NCI-H2029 treated with DMSO at 0.1 percent for 48 hours (cell line): Measurements from ENCODE around the gene AP2M1.

Source experiments
- DNase-seq: peaks from one replicate; lab custom pipeline; 2025; lab: John Stamatoyannopoulos, UW

Gene AP2M1

DNA sequence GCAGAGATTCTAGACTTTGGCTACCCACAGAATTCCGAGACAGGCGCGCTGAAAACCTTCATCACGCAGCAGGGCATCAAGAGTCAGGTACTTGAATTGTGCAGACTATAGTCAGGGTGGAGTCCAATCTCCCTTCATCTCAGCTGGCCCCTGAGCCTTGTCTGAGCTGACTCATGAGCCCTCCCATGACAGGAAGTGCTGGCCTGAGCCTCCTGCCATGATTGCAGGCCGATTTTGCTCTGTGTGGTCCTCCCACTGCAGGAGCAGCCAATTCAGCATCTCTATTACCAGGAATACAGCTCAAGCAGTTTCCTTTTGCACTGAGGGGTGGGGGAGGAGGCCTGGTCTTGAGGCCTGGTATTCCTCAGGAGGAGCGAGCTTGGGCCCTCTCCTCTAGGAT lies 5.5 kb downstream of the AP2M1 start:
- no peak for DNase-seq

DNA sequence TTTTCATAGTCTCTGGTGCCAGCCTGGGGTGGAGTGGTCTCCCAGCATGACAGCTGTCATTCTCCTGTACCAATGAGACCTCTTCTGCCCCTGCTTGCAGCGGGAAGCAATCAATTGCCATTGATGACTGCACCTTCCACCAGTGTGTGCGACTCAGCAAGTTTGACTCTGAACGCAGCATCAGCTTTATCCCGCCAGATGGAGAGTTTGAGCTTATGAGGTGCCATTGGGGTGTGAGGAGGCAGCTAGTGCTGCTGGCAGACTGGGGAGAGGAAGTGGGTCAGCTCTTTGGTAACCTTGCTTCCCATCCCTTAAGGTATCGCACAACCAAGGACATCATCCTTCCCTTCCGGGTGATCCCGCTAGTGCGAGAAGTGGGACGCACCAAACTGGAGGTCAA lies 6.9 kb downstream of the AP2M1 start:
- no peak for DNase-seq

GRCh38 chr3:184183679-184184078 lies 9.0 kb downstream of the AP2M1 start:
- no peak for DNase-seq

DNA sequence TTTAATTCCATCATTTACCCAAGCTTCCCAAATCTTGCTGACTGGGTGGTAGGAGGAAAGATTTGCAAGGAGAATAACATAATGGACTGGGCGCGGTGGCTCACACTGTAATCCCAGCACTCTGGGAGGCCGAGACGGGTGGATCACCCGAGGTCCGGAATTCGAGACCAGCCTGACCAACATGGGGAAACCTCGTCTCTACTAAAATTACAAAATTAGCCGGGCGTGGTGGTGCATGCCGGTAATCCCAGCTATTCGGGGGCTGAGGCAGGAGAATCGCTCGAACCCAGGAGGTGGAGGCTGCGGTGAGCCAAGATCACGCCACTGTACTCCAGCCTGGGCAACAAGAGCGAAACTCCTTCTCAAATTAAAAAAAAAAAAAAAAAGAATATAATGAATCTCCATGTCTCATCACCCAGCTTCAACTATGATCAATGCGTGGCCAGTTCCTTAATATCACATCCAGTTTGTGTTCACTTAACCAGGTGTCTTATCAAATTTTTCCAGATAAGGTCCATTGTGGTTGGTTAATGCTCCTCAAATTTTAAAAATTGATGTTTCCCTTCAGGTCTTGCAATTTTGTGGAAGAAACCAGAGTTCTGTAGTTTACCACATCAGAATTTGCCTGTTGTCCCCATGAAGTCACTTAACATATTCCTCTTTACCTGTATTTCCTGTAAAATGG lies 10.0 kb downstream of the AP2M1 start:
- no peak for DNase-seq

DNA sequence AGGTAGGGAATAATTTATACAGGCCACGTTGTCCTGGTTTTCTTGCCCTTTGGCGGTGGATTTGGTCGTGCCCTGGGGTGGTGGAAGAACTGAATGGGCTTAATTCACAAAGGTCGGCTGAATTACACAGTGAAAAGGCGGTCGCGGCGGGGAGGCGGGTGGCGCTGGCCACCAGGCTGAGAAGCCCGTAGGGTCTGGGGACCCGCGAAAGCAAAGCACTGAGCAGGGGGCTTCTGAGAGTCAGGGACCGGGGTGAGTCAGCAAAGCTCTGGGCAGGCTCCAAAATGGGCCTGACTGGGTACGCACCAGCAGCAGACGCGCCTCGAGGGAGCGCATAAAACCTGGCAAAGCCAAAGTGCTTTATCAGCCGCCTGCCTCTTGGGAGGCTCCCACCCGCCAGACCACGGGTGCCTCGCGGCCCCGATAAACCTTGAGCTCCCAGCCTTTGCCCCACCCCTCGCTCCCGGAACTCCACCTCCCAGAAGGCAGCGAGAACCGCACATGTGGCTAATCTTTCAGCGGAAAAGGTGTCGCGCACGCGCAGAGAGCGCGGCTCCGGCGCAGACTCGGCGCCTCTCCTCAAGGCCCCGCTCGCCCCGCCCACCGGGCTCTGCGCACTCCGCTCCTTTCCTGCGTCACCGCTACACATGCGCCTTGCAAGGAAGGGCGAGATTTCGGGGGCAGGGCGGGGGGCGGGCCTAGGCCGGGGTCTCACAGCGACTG lies 11.0 kb downstream of the AP2M1 start:
- DNase-seq, result peak; percentile 89

- no peak for DNase-seq
Measured at GRCh38 chr3:184186184-184186901, 11.7 kb downstream of the AP2M1 start, which contains the start of gene ABCF3. TSS of gene ABCF3 (plus strand) at chr3:184186199. CDS start at chr3:184186208, 9 bp downstream.

DNA sequence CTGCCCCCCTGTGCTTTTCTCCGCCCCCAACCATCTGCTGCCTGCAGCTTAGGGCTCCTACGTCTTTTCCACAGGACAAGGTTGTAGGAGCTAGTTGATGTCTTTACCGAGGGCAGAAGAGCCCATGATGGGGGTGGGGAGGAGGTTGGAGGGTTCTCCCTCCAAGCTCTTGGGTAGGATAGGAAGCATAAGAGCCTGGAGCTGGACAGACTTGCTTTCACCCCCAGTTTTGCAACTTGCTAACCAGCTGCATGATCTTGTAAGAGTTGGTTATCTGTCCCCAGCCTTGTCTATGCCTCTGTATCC lies 12.2 kb downstream of the AP2M1 start:
- no peak for DNase-seq

- no peak for DNase-seq
Measured at GRCh38 chr3:184188080-184188479, 13.4 kb downstream of the AP2M1 start.

- no peak for DNase-seq
Measured at GRCh38 chr3:184189421-184189820, 14.8 kb downstream of the AP2M1 start.

DNA sequence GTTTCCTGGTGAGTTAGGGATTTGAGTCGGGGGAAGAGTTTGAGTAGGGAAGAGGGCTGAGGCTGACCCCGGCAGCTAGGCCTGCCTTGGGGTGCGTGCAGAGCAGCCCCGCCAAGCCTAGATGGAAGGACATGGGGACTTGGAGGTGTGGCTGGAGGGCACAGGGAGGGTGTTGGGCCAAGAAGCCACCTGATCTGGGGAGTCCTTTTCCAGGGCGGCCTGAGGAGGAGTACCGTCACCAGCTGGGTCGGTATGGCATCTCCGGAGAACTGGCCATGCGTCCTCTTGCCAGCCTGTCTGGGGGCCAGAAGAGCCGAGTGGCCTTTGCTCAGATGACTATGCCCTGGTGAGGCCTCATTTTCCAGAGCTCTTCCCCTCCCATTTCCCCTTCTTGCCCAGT lies 18.2 kb downstream of the AP2M1 start:
- no peak for DNase-seq

DNA sequence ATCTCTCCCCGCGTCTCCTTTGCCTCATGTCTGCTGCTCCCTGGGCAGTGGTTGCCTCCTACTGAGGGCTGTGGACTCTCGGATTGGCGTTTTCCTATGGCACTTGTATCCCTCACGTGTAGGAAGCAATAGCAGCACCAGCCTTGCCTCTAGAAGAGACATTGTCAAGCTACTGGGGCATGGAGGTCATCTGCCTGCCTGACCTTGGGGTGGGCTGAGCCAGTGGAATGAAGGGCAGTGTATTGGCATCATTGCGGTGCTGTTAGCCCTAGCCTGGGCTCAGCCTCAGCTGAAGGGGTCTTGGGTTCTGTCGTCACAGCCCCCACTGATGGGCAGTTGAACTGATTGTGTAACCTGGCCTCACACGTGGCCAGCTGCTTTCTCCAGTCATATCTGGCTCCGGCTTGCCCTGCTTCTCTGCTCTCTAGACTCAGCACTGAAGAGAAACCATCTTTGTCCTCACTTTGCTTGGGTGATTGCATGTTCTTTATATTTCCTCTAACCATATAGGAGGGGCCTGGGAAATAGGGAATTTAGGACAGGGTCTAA lies 19.4 kb downstream of the AP2M1 start:
- DNase-seq, result no peak

- no peak for DNase-seq
Measured at GRCh38 chr3:184196536-184196935, 21.9 kb downstream of the AP2M1 start.

- no peak for DNase-seq
Measured at GRCh38 chr3:184198509-184198908, 23.9 kb downstream of the AP2M1 start.

- DNase-seq, result no peak
Measured at GRCh38 chr3:184200825-184201224, 26.2 kb downstream of the AP2M1 start.

GRCh38 chr3:184203526-184203925 lies 28.9 kb downstream of the AP2M1 start:
- no peak for DNase-seq

- DNase-seq, result no peak
Measured at GRCh38 chr3:184209146-184209923, 34.7 kb downstream of the AP2M1 start.

- no peak for DNase-seq
Measured at GRCh38 chr3:184211297-184211696, 36.6 kb downstream of the AP2M1 start.

DNA sequence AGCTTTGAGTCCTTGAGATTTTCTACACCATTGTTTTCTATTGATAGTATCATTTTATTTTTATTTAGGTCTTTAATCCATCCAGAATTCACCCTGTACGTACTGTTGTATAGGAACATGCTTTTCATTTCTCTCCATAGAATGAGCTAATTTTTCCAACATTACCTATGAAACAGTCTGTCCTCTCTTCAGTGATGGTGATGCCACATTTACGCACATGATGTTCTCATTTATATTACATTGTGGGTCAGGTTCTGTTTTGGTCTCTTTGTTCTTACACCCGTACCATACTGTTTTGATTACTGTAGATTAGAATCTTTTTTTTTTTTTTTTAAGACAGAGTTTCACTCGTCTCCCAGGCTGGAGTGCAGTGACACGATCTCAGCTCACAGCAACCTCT lies 37.1 kb downstream of the AP2M1 start:
- DNase-seq, result no peak

- DNase-seq, result no peak
Measured at GRCh38 chr3:184218814-184219213, 44.2 kb downstream of the AP2M1 start.

- DNase-seq, result no peak
Measured at GRCh38 chr3:184222521-184222920, 47.9 kb downstream of the AP2M1 start.

- no peak for DNase-seq
Measured at GRCh38 chr3:184223946-184224345, 49.3 kb downstream of the AP2M1 start.

GRCh38 chr3:184227481-184227935 lies 52.9 kb downstream of the AP2M1 start:
- DNase-seq, result no peak
